ENCODE data around the gene SAP30. TPM values are rescaled to one million over a fixed set of nuclear protein-coding genes. Genes with fewer than 3 reads are reported as not detected.

Gene SAP30
- polyA plus RNA-seq, 1 donor (not counting 4 experiments of a cell fraction or from before 2014, with no cell fraction given): 12.9 TPM

DNA sequence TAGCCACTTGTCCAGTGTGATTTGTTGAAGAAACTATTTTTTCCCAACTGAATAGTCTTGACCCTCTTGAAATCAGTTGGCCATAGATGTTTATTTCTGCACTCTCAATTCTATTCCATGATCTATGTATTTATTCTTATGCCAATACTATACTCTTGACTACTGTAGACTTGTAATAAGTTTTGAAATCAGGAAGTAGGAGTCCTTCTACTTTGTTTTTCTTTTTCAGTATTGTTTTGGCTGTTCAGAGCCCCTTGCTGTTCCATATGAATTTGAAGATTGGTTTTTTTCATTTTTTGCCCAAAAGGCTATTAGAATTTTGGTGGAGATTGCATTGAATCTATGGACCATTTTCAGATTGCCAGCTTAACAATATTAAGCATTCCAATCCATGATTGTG, 10.2 kb downstream of the SAP30 start:
- H3K9me1 ChIP-seq (ENCODE audit: control insufficient read depth, extremely low read depth, insufficient read depth, low read length): no peaks in the 10 kb centered on the region
- FAIRE-seq (no peak), DNase-seq (ENCODE audit: low read depth, low spot score) (no peak)
- no peak overlapping the region for H3K4me2 ChIP-seq (ENCODE audit: control insufficient read depth, extremely low read depth, insufficient read depth, low read depth, low read length)
- H3K27ac ChIP-seq (ENCODE audit: control insufficient read depth, insufficient read depth, low read length): no peak overlapping the region
- no peaks in the 10 kb centered on the region for H4K20me1 ChIP-seq (ENCODE audit: control insufficient read depth, extremely low read depth, insufficient read depth, low read length)
- no peak overlapping the region for H2AFZ ChIP-seq (ENCODE audit: control insufficient read depth, low read length)
- dilution Hi-C loops (cut with MboI; ENCODE audit: extremely low pct_ligation_motif_present, low sequenced_read_pairs): no loop called here
- H3K4me3 ChIP-seq (ENCODE audit: control insufficient read depth in 2 of 3, extremely low read depth in 1 of 3, insufficient read depth in 2 of 3, low read depth in 1 of 3, low read length in 3 of 3): no peak overlapping the region
- H3K27me3 ChIP-seq (ENCODE audit: control insufficient read depth, extremely low read depth, insufficient read depth, low read length): no peaks in the 10 kb centered on the region
- H3K4me1 ChIP-seq (ENCODE audit: control insufficient read depth, extremely low read depth, insufficient read depth, low read length): no peaks in the 10 kb centered on the region
- H3K36me3 ChIP-seq (ENCODE audit: control insufficient read depth in 2 of 2, extremely low read depth in 1 of 2, insufficient read depth in 2 of 2, low read length in 2 of 2): no peaks in the 10 kb centered on the region
- no peaks in the 10 kb centered on the region for H3K79me2 ChIP-seq (ENCODE audit: control insufficient read depth, insufficient read depth, low read length)
- TF ChIP-seq, protein P1, sequence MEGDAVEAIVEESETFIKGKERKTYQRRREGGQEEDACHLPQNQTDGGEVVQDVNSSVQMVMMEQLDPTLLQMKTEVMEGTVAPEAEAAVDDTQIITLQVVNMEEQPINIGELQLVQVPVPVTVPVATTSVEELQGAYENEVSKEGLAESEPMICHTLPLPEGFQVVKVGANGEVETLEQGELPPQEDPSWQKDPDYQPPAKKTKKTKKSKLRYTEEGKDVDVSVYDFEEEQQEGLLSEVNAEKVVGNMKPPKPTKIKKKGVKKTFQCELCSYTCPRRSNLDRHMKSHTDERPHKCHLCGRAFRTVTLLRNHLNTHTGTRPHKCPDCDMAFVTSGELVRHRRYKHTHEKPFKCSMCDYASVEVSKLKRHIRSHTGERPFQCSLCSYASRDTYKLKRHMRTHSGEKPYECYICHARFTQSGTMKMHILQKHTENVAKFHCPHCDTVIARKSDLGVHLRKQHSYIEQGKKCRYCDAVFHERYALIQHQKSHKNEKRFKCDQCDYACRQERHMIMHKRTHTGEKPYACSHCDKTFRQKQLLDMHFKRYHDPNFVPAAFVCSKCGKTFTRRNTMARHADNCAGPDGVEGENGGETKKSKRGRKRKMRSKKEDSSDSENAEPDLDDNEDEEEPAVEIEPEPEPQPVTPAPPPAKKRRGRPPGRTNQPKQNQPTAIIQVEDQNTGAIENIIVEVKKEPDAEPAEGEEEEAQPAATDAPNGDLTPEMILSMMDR (optimal IDR thresholded peaks at IDR 0.05 in 1 of 3, IDR thresholded peaks at IDR 0.05 in 1 of 3, conservative IDR thresholded peaks at IDR 0.05 in 1 of 3; ENCODE audit: extremely low read depth in 1 of 3, insufficient read depth in 2 of 3, low read length in 3 of 3): no peak
- TF ChIP-seq EZH2 (IDR thresholded peaks at IDR 0.05; ENCODE audit: low read length): no peak
- H3K9ac ChIP-seq (ENCODE audit: control insufficient read depth, extremely low read depth, insufficient read depth, low read length): no peak overlapping the region
- no peaks in the 10 kb centered on the region for H3K9me3 ChIP-seq (ENCODE audit: control insufficient read depth, low read depth, low read length)

- Histone ChIP-seq H3K4me2 (ENCODE audit: control insufficient read depth, extremely low read depth, insufficient read depth, low read depth, low read length) (no peak overlapping the region), H3K79me2 (ENCODE audit: control insufficient read depth, insufficient read depth, low read length) (no peaks in the 10 kb centered on the region), H3K4me3 (ENCODE audit: control insufficient read depth in 2 of 3, extremely low read depth in 1 of 3, insufficient read depth in 2 of 3, low read depth in 1 of 3, low read length in 3 of 3) (no peak overlapping the region), H3K27ac (ENCODE audit: control insufficient read depth, insufficient read depth, low read length) (no peak overlapping the region), H3K27me3 (ENCODE audit: control insufficient read depth, extremely low read depth, insufficient read depth, low read length) (no peaks in the 10 kb centered on the region), H2AFZ (ENCODE audit: control insufficient read depth, low read length) (no peak overlapping the region), H3K9me3 (ENCODE audit: control insufficient read depth, low read depth, low read length) (no peaks in the 10 kb centered on the region), H3K36me3 (ENCODE audit: control insufficient read depth in 2 of 2, extremely low read depth in 1 of 2, insufficient read depth in 2 of 2, low read length in 2 of 2) (no peaks in the 10 kb centered on the region), H3K9ac (ENCODE audit: control insufficient read depth, extremely low read depth, insufficient read depth, low read length) (no peak overlapping the region), H3K4me1 (ENCODE audit: control insufficient read depth, extremely low read depth, insufficient read depth, low read length) (no peaks in the 10 kb centered on the region), H3K9me1 (ENCODE audit: control insufficient read depth, extremely low read depth, insufficient read depth, low read length) (no peaks in the 10 kb centered on the region), H4K20me1 (ENCODE audit: control insufficient read depth, extremely low read depth, insufficient read depth, low read length) (no peaks in the 10 kb centered on the region)
- TF ChIP-seq EZH2 (IDR thresholded peaks at IDR 0.05; ENCODE audit: low read length): no peak
- TF ChIP-seq, protein P1 (optimal IDR thresholded peaks at IDR 0.05 in 1 of 3, IDR thresholded peaks at IDR 0.05 in 1 of 3, conservative IDR thresholded peaks at IDR 0.05 in 1 of 3; ENCODE audit: extremely low read depth in 1 of 3, insufficient read depth in 2 of 3, low read length in 3 of 3): no peak
- DNase-seq (ENCODE audit: low read depth, low spot score): no peak
- FAIRE-seq: no peak
- dilution Hi-C loops (cut with MboI; ENCODE audit: extremely low pct_ligation_motif_present, low sequenced_read_pairs): no loop called here
Observed at GRCh38 chr4:173381610-173382009, 10.9 kb downstream of the SAP30 start.

Measured in keratinocyte (primary cell).